GM19452 (cell line): Measurements from ENCODE around the gene HMGN2.
A peak's percentile ranks its signal among the peaks of the same experiment; 100 is the strongest.
"Not testable (repeated sequence)": the region's sequence is repeated elsewhere in the genome, so short reads cannot be mapped to it uniquely, and the experiment has no call there.

Experiments used
- ATAC-seq: cut with Tn5 transposase; IDR thresholded peaks from one replicate; pipeline ENCODE4 v1.9.1; 2021; ENCODE audit not compliant: unreplicated experiment

HMGN2 gene

DNA sequence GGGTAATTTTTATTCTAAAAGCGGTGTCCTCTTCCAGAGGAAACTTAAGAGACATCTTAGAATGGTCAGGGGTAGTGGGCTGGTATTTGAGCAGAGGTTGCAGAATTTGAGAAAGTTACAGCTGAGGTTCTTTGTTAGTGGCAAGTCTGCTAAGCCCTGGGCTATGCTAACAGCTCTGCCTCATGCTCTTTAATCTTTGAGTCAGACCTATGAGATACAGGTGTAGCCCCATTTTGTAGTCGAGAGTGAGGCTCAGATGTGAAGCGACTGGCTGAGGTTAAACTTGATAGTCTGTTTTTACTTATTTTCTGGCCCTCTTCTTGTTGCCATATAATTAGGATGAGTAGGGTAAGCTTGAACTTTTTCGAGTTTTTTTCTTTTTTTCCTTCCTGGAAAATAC lies 4.7 kb downstream of the HMGN2 start:
- ATAC-seq: no peak

DNA sequence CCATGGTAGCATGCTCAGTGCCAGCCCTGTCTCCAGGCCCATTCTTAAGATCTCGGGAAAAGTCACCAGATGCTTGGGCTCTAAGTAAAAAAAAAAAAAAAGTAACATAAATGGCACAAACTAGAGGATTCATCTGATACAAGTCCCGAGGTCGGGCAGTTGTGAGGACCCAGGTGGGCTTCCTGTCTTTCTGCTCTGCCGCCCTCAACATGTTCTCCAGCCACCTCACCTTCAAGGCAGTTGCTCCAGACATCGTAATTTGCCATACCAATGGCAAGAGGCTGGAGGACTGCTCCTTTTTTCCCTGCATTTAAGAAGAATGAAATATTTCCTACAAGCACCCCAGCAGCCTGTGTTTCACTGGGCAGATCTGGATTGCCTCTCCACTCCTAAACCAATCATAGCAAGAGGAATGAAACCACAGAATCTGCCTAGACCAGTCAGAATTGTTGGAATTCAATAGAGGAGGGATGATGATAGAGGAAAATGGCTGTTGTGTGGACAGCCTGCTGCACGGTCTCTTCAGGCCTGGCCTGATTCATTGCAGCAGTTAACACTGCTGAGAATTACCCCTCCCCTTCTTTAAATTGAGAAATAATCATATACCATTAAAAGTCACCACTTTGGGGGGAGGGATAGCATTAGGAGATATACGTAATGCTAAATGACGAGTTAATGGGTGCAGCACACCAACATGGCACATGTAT lies 5.4 kb downstream of the HMGN2 start:
- no peak for ATAC-seq

DNA sequence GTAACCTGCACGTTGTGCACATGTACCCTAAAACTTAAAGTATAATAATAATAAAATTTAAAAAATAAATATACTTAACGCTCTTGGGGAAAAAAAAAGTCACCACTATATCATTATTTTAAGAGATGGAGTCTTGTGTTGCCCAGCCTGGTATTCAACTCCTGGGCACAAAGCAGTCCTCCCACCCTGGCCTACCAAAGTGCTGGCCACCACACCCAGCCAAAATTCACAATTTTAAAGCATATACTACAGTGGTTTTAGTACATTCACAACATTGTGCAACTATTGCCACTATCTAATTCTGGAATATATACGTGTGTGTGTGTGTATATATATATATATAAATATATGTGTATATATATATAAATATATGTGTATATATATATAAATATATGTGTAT lies 5.9 kb downstream of the HMGN2 start:
- no peak for ATAC-seq

DNA sequence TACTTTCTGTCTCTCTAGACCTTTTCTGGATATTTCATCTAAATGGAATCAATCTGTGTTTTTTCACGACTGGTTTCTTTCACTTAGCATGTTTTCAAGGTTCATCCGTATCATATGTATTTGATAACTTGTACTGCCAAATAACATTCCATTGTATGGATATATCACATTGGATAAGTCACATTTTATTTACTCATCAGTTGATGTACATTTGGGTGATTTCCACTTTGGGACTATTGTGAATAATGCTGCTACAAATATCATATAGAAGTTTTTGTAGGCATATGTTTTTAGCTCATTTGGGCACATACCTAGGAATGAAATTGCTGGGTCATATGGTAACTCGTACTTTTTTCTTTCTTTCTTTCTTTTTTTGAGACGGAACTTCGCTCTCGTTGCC lies 6.7 kb downstream of the HMGN2 start:
- no peak for ATAC-seq

DNA sequence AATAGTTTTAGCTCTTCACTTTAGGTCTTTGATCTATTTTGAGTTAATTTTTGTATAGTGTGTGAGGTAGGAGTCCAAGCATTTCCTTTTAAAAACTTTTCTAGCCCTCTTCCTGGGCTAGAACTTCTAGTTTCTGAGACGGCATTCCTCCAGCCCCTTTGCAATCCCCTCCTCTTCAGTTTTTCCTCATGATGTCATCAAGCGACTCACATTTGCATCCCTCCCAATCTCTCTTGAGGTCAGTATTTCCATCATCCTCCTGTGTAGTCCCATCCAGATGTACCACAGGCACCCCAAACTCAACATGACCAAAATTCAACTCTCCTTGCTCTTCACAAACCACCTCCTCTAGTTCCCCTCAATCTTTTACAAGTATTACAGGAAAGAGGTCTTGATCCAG lies 10.7 kb downstream of the HMGN2 start:
- ATAC-seq: no peak

DNA sequence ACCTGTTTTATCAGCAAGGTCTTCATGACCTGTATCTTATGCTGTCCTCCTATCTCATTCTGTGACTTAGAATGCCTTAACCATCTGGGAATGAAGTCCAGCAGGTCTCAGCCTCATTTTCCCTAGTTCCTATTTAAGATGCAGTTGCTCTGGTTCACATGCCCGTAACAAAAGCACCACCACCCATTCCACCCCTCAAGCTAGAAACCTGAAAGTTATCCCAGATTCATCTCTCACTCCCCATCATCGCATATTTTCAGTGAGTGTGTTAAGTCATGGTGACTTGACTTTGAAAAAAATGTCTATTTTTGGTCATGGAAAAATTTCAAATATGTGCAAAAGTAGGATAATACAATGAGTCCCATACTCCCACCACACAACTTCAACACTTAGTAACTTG lies 11.7 kb downstream of the HMGN2 start:
- ATAC-seq: no peak

DNA sequence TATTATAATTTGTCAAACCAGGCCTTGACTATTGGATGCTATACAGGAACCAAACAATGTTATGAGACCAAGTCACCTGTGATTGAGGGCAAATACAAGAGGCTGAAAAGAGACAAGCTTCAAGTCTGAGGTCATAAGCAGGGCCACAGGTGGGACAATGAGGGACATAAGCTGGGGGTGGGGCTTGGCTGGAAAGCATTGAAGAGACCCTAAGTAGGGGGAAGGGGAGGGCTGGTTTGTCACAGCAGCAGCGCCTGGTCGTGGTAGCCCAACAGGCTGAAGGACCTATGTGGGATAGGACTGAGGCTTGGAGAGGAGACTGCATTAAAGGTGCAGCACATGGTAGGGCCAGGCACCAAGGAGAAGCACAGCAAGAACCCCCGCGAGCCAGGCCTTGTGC lies 17.9 kb downstream of the HMGN2 start:
- ATAC-seq: no peak

DNA sequence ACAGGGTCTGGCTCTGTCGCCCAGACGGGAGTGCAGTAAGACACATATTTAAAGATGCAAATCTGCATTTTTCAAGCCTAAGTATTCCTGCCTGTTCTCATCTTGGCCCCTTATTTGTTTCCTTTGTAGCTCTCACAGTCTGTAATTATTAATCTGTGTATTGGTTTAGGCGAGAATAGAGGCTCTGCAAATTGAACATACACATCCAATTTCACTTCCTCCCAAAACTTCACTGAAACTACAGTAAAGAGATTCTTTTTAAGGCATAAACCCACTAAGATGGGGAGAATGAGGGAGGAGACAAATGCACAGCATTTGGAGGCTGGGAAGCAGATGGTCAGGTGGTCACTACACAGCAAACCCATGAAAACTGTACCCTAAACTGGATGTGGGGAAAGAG lies 21.0 kb downstream of the HMGN2 start:
- ATAC-seq: no peak

DNA sequence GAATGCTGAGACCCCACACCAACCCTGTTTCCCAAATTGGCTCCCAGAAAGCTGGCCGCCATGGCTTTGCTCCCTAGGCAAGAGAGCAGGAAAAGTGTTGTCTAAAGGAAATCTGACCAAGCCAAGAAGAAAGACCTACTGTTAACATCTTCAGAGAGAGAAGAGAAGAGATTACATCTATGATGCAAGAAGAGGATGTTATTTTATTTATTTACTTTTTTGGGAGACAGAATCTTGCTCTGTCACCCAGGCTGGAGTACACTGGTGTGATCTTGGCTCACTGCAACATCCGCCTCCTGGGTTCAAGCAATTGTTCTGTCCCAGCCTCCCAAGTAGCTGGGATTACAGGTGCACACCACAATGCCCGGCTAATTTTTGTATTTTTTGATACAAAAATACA lies 21.7 kb downstream of the HMGN2 start:
- no peak for ATAC-seq

DNA sequence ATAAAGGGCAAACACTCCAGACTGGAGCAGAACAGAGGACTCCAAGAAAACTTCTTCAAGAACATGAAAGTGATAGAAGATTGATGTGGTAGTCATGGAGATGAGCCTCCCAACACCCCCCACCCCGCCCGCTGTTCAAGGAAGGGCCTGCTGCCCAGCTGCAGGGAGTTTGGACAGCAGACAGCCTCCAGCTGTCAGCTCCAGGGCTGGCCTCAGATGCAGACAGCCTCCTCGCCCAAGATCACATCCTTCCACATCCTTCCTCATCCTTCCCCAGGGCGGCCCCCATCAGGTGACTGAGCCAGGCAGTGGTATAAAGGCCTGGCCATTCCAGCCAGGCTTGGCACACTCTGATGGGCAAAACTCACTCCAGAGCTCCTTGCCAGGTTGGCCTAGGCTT lies 24.6 kb downstream of the HMGN2 start:
- ATAC-seq: no peak

DNA sequence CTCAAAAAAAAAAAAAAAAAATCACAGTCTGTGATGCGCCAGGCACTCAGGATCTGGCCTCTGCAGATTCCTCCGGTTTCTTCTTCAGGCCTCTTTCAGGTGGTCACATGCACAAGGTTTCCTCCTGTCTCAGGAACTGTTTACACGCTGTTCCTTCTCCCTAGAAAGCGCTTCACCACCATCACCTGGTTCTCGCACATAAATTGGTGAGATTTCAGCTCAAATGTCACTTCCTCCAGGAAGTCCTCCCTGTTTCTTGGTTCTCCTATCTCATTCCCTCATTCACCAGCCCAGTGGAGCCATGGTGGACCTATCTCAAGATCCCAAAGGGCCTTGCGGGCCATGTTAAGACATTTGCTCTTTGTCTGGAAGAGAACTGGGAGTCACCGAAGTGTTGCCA lies 26.7 kb downstream of the HMGN2 start:
- no peak for ATAC-seq

DNA sequence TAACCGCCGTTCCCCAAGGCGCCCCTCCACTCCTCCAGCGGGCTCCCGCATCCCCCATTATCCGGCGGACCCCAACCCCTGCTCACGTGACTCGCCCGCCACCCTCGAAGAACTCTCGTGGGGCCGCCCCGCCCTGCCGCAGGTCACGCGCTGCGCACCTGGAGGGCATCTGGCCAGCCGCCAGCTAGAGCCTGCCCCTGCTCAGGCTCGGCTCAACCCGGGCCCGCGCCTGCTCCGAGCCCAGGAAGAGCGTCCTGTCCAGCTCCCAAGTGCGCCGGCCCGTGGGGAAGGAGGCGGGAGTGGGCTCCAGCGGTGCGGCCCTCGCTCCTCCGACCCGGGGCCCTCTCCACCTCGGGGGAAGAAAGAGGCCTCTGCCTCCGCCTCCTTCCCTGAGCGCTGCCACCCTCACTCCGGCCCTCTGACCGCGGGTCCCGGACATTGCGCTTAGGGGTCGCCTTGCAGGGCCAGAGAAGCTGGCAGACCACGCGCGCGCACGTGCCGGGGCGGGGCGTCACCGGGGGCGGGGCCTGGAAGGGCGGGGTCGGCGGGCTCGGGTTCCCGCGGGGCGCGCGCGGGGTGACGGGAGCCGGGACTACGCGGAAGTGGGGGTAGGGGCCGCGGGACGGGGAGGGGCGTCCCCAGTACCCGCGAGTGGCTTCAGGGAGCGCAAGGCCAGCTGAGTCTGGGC lies 28.4 kb downstream of the HMGN2 start:
- ATAC-seq: peak; percentile 61

DNA sequence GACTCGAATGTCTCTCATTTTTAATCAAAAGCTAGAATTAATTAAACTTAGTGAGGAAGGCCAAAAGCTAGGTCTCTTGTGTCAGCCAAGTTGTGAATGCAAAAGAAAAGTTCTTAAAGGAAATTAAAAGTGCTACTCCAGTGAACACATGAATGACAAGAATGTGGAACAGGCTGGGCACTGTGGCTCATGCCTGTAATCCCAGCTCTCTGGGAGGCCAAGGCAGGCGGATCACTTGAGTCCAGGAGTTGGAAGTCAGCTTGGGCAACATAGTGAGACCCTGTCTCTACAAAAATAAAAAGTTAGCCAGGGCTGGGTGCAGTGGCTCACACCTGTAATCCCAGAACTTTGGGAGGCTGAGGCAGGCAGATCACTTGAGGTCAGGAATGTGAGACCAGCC lies 38.5 kb downstream of the HMGN2 start:
- not testable (repeated sequence) for ATAC-seq

DNA sequence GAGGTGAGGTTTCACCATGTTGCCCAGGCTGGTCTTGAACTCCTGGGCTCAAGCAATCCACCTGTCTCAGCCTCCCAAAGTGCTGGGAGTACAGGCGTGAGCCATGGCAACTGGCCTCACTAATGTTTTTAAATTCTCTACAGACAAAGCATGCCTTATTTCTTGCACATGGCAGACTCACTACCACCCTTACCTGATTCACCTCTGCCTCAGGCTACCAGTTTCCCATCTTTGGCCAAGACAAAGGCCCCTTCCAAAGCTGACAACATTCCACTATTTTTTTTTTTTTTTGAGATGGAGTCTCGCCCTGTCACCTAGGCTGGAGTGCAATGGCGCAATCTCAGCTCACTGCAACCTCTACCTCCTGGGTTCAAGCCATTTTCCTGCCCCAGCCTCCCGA lies 43.6 kb downstream of the HMGN2 start:
- not testable (repeated sequence) for ATAC-seq

DNA sequence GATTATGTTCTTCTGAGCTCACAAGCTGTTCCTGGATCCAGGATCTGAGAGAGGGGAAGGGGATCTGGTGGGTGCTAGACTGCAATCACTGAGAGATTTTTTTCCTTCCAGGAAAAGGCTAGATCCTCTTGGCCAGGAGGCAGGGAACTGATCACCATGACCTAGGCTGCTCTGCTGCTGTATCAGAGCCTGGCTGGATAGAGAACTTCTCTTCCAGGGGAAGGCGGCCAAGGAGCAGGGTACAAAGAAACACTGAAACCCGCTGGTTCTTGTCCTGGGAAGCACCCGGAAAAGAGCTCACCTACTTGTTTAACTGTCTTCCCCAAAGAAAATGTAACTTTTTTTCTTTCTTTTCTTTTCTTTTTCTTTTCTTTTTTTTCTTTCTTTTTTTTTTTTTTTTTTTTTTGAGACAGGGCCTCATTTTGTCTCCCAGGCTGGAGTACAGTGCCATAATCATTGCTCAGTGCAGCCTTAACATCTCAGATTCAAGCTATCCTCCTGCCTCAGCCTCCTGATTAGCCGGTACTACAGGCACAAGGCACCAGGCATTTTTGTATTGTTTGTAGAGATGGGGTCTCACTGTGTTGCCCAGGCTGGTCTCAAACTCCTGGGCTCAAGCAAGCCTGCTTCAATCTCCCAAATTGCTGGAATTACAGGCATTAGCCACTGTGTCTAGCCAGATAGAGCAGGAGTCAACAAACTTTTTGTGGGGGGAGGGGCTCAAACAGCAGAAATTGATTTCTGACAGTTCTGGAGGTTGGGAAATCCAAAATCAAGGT lies 44.9 kb downstream of the HMGN2 start:
- ATAC-seq: no peak

DNA sequence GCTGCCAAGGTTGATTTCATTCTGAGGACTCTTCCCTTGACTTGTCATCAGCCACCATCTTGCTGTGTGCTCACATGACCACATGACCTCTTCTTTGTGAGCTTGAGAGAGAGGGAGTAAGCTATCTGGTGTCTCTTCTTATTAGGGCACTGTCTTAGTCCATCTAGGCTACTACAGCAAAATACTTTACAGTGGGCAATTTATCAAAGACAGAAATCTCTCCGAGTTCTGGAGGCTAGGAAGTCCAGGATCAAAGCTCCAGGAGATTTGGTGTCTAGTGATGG lies 45.5 kb downstream of the HMGN2 start:
- no peak for ATAC-seq

DNA sequence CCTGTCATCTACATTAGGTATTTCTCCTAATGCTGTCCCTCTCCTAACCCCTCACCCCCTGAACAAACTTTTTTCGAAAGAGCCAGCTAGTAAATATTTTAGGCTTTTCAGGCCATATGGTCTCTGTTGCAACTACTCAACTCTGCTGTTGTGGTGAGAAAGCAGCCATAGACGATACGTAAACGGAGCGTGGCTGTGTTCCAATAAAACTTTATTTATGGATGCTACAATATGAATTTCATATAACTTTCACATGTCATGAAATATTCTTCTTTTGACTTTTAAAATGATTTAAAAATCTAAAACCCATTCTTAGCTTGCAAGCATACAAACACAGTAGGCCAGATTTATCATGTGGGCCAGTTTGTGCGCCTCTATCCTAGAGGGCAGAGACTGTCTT lies 46.1 kb downstream of the HMGN2 start:
- no peak for ATAC-seq

DNA sequence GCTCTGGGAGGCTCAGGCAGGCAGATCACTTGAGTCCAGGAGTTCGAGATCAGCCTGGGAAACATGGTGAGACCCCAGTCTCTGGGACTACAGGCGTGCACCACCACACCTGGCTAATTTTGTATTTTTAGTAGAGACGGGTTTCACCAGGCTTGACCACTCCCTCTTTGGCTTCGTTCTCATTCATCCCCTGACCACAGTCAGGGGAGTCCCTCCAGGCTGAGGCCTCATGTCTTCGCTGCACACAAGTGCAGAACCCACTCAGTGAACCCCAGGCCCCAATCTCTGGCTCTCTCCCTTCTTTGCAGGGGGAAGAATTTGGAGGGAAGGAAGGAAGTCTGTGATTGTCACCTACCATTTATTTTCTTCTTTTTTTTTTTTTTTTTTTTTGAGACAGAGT lies 48.1 kb downstream of the HMGN2 start:
- ATAC-seq: no peak

DNA sequence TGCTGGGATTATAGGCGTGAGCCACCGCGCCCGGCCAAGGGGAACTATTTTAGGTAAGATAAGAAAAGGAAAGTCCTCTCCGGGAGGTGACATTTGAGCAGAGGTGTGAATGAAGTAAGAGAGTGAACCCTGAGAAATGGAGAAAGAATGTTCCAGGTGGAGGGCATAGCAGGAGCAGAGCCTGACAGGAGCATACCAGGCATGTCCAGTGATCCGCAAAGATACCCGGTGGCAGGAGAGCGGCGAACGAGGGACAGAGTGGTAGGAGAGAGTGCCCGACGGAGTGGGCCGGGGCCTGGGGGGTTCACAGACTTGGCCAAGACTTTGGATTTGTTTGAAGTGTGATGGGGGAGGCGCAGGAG lies 49.4 kb downstream of the HMGN2 start:
- no peak for ATAC-seq

DNA sequence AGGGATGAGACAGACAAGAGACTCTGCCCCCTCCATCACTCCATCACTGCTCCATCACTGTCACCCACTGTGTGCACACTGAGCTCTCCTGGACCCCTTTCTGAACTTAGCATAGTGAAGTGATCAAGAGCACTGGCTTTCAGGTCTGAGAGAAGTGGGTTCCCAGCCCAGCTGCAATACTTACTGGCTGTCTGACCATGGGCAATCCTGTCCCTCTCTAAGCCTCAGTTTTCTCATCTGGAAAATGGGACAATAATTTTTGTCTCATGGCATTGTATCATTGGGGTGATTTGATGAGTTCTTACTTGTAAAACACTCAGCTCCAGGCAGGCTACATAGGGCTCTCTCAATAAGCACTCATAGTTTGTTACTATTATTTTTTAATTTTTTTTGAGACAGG lies 49.8 kb downstream of the HMGN2 start:
- no peak for ATAC-seq

DNA sequence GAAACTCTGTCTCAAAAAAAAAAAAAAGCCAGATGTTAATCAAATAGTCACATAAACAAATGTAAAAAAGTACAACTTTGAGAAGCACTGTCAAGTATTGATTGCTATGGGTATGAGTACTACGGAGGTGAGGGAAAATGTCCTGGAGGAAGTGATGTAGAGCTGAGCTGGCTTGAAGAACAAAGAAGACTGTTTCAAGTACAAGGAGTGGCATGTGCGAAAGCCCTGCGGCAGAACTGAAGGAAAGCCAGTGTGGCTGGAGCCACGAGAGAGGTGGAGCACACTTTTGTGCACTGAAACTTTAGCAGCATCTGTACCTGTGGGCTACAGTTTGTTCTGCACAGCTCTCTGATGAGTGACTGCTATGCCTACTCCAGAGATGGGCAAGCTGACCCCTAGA lies 51.9 kb downstream of the HMGN2 start:
- no peak for ATAC-seq
